Dendritic cell treated with granulocyte-macrophage colony-stimulating factor and Interleukin-4, amounts not matched to agents 40 ng/mL and 50 ng/mL, for 4 days (primary cell): ENCODE results near the gene HHAT.
"Not testable (repeated sequence)": the region's sequence is repeated elsewhere in the genome, so short reads cannot be mapped to it uniquely, and the experiment has no call there.

Experiments
- H3K27ac Mint-ChIP-seq: one replicate; pipeline ENCODE4 v1.8.0; 2022; ENCODE audit warnings: mild to moderate bottlenecking, mixed read lengths
- H3K27me3 Mint-ChIP-seq: one replicate; pipeline ENCODE4 v1.8.0; 2022; ENCODE audit warnings: mild to moderate bottlenecking, mixed read lengths
- H3K36me3 Mint-ChIP-seq: one replicate; pipeline ENCODE4 v1.8.0; 2022; ENCODE audit warnings: low read depth, mixed read lengths
- H3K4me1 Mint-ChIP-seq: one replicate; pipeline ENCODE4 v1.8.0; 2022; ENCODE audit warnings: low read depth, mixed read lengths
- H3K4me3 Mint-ChIP-seq: one replicate; pipeline ENCODE4 v1.8.0; 2022; ENCODE audit warnings: mild to moderate bottlenecking, moderate library complexity, mixed read lengths
- H3K9me3 Mint-ChIP-seq: one replicate; pipeline ENCODE4 v1.8.0; 2022; ENCODE audit warnings: mixed read lengths
- intact Hi-C: fragments of 100-400 bp; cut with micrococcal nuclease; formaldehyde crosslinking; loops from one replicate; pipeline ENCODE4 v1.15.0; 2022

The HHAT gene

GRCh38 chr1:210354305-210354704, 25.6 kb downstream of the HHAT start:
- H3K4me3 Mint-ChIP-seq, H3K9me3 Mint-ChIP-seq, H3K27me3 Mint-ChIP-seq, H3K4me1 Mint-ChIP-seq, intact Hi-C loops, H3K27ac Mint-ChIP-seq, H3K36me3 Mint-ChIP-seq: not testable (repeated sequence)

- Mint-ChIP-seq H3K27me3 (no peaks in the 10 kb centered on the region), H3K36me3 (no peaks in the 10 kb centered on the region), H3K27ac (no peak overlapping the region), H3K4me1 (no peaks in the 10 kb centered on the region), H3K4me3 (no peak overlapping the region), H3K9me3 (no peaks in the 10 kb centered on the region)
- intact Hi-C loops: no loop called here
Measured at GRCh38 chr1:210358626-210359025, 29.9 kb downstream of the HHAT start.

- Mint-ChIP-seq H3K9me3 (no peaks in the 10 kb centered on the region), H3K36me3 (no peaks in the 10 kb centered on the region), H3K27me3 (no peaks in the 10 kb centered on the region), H3K4me1 (no peaks in the 10 kb centered on the region), H3K4me3 (no peak overlapping the region), H3K27ac (no peak overlapping the region)
- intact Hi-C loops: no loop called here
Measured at GRCh38 chr1:210359255-210359654, 30.6 kb downstream of the HHAT start.

GRCh38 chr1:210360852-210361477, 32.3 kb downstream of the HHAT start:
- no peaks in the 10 kb centered on the region for H3K36me3 Mint-ChIP-seq
- H3K27me3 Mint-ChIP-seq: no peaks in the 10 kb centered on the region
- no peaks in the 10 kb centered on the region for H3K4me1 Mint-ChIP-seq
- no peak overlapping the region for H3K4me3 Mint-ChIP-seq
- intact Hi-C loops: no loop called here
- no peak overlapping the region for H3K27ac Mint-ChIP-seq
- H3K9me3 Mint-ChIP-seq: no peaks in the 10 kb centered on the region

- no peaks in the 10 kb centered on the region for H3K9me3 Mint-ChIP-seq
- H3K4me1 Mint-ChIP-seq: no peaks in the 10 kb centered on the region
- no peak overlapping the region for H3K27ac Mint-ChIP-seq
- H3K4me3 Mint-ChIP-seq: no peak overlapping the region
- no peaks in the 10 kb centered on the region for H3K27me3 Mint-ChIP-seq
- H3K36me3 Mint-ChIP-seq: no peaks in the 10 kb centered on the region
- intact Hi-C loops: no loop called here
Measured at GRCh38 chr1:210361665-210362064, 33.0 kb downstream of the HHAT start.

GRCh38 chr1:210362526-210362925, 33.8 kb downstream of the HHAT start:
- intact Hi-C loops: no loop called here
- Mint-ChIP-seq H3K27me3 (no peaks in the 10 kb centered on the region), H3K4me1 (peaks cover 4% of the 10 kb centered on the region), H3K27ac (no peak overlapping the region), H3K9me3 (no peaks in the 10 kb centered on the region), H3K4me3 (no peak overlapping the region), H3K36me3 (no peaks in the 10 kb centered on the region)

- Mint-ChIP-seq H3K27ac (no peak overlapping the region), H3K27me3 (no peaks in the 10 kb centered on the region), H3K4me3 (no peak overlapping the region), H3K36me3 (no peaks in the 10 kb centered on the region), H3K9me3 (no peaks in the 10 kb centered on the region), H3K4me1 (peaks cover 5% of the 10 kb centered on the region)
- intact Hi-C loops: no loop called here
Measured at GRCh38 chr1:210363119-210363518, 34.4 kb downstream of the HHAT start.

GRCh38 chr1:210364479-210364878, 35.8 kb downstream of the HHAT start:
- Mint-ChIP-seq H3K27me3 (no peaks in the 10 kb centered on the region), H3K27ac (no peak overlapping the region), H3K4me3 (no peak overlapping the region), H3K4me1 (peaks cover 5% of the 10 kb centered on the region), H3K36me3 (no peaks in the 10 kb centered on the region), H3K9me3 (no peaks in the 10 kb centered on the region)
- intact Hi-C loops: no loop called here

GRCh38 chr1:210366767-210367166, 38.1 kb downstream of the HHAT start:
- Mint-ChIP-seq H3K9me3 (no peaks in the 10 kb centered on the region), H3K36me3 (no peaks in the 10 kb centered on the region), H3K27ac (no peak overlapping the region), H3K27me3 (no peaks in the 10 kb centered on the region), H3K4me3 (no peak overlapping the region), H3K4me1 (peaks cover 5% of the 10 kb centered on the region)
- intact Hi-C loops: no loop called here

GRCh38 chr1:210367566-210367965, 38.9 kb downstream of the HHAT start:
- Mint-ChIP-seq H3K9me3 (no peaks in the 10 kb centered on the region), H3K27me3 (no peaks in the 10 kb centered on the region), H3K27ac (no peak overlapping the region), H3K4me3 (no peak overlapping the region), H3K36me3 (no peaks in the 10 kb centered on the region), H3K4me1 (peaks cover 5% of the 10 kb centered on the region)
- intact Hi-C loops: no loop called here

- Mint-ChIP-seq H3K36me3 (no peaks in the 10 kb centered on the region), H3K4me3 (no peak overlapping the region), H3K27me3 (no peaks in the 10 kb centered on the region), H3K27ac (no peak overlapping the region), H3K4me1 (peaks cover 14% of the 10 kb centered on the region), H3K9me3 (no peaks in the 10 kb centered on the region)
- intact Hi-C loops: no loop called here
Measured at GRCh38 chr1:210369425-210369824, 40.7 kb downstream of the HHAT start.

GRCh38 chr1:210371916-210372315, 43.2 kb downstream of the HHAT start:
- Mint-ChIP-seq H3K4me3 (no peak overlapping the region), H3K36me3 (no peaks in the 10 kb centered on the region), H3K27ac (no peak overlapping the region), H3K4me1 (peaks cover 24% of the 10 kb centered on the region), H3K27me3 (no peaks in the 10 kb centered on the region), H3K9me3 (no peaks in the 10 kb centered on the region)
- intact Hi-C loops: no loop called here

- no peak overlapping the region for H3K4me3 Mint-ChIP-seq
- H3K9me3 Mint-ChIP-seq: no peaks in the 10 kb centered on the region
- H3K27me3 Mint-ChIP-seq: no peaks in the 10 kb centered on the region
- no peaks in the 10 kb centered on the region for H3K36me3 Mint-ChIP-seq
- intact Hi-C loops: no loop called here
- no peak overlapping the region for H3K27ac Mint-ChIP-seq
- peaks cover 19% of the 10 kb centered on the region for H3K4me1 Mint-ChIP-seq
Measured at GRCh38 chr1:210372491-210372890, 43.8 kb downstream of the HHAT start.

GRCh38 chr1:210372931-210373627, 44.4 kb downstream of the HHAT start:
- H3K27me3 Mint-ChIP-seq: no peaks in the 10 kb centered on the region
- peaks cover 19% of the 10 kb centered on the region for H3K4me1 Mint-ChIP-seq
- H3K9me3 Mint-ChIP-seq: no peaks in the 10 kb centered on the region
- H3K27ac Mint-ChIP-seq: no peak overlapping the region
- no peaks in the 10 kb centered on the region for H3K36me3 Mint-ChIP-seq
- intact Hi-C loops: no loop called here
- no peak overlapping the region for H3K4me3 Mint-ChIP-seq

GRCh38 chr1:210373628-210373877, 44.9 kb downstream of the HHAT start:
- no peak overlapping the region for H3K27ac Mint-ChIP-seq
- H3K27me3 Mint-ChIP-seq: no peaks in the 10 kb centered on the region
- intact Hi-C loops: no loop called here
- no peak overlapping the region for H3K4me3 Mint-ChIP-seq
- peaks cover 19% of the 10 kb centered on the region for H3K4me1 Mint-ChIP-seq
- no peaks in the 10 kb centered on the region for H3K36me3 Mint-ChIP-seq
- no peaks in the 10 kb centered on the region for H3K9me3 Mint-ChIP-seq
